ENCODE data around the gene NFIX.

The NFIX gene

GRCh38 chr19:13007292-13008045 is 12.2 kb downstream of the NFIX start:
- no peak for DNase-seq (ENCODE audit: low read depth in 2 of 2)

DNA sequence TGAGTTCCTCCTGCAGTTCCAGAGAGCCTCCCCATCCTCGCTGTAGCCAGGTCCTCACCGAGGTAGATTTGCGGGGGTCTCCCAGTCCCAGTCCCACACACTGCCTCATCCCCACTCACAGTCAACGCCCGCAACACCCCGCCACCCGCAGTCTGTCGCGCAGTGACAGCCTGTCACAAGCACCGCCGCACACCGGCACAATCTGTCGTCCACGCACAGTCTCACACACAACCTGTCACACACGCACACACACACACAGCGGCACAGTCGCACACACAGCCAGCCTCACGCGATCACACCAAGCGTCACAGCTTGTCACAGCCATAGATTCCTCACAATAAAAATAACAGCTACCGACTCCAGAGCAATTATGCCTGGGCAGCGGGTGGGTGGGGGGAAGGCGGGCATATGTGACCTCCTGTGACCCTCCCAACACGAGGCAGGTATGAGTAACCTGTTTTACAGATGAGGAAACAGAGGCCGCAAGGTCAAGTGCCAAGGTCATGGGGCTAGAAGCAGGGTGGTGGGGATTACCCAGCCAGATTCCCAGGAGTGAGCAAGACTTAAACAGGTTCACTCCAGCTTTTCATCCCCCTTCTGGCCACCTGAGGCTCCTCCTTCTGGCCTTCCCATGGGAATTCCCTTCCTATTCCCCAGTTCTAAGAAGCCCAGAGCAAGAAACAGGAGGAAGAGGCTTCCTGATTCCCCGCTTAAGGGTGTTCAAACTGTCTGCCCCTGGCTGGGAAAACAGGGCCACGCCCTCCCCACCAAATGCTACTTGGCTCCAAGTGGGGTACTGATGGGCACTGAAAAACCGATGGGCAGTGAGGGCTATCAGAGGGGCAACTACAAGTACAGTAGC is 13.9 kb downstream of the NFIX start:
- no peak for DNase-seq (ENCODE audit: low read depth in 2 of 2)

GRCh38 chr19:13010038-13010991 is 15.0 kb downstream of the NFIX start:
- DNase-seq (ENCODE audit: low read depth in 2 of 2): no peak

- no peak for DNase-seq (ENCODE audit: low read depth in 2 of 2)
Observed at GRCh38 chr19:13010992-13011652, 15.8 kb downstream of the NFIX start.

- no peak for DNase-seq (ENCODE audit: low read depth in 2 of 2)
Observed at GRCh38 chr19:13011653-13012389, 16.5 kb downstream of the NFIX start.

- DNase-seq (ENCODE audit: low read depth in 2 of 2): no peak
Observed at GRCh38 chr19:13012390-13012689, 17.1 kb downstream of the NFIX start.

DNA sequence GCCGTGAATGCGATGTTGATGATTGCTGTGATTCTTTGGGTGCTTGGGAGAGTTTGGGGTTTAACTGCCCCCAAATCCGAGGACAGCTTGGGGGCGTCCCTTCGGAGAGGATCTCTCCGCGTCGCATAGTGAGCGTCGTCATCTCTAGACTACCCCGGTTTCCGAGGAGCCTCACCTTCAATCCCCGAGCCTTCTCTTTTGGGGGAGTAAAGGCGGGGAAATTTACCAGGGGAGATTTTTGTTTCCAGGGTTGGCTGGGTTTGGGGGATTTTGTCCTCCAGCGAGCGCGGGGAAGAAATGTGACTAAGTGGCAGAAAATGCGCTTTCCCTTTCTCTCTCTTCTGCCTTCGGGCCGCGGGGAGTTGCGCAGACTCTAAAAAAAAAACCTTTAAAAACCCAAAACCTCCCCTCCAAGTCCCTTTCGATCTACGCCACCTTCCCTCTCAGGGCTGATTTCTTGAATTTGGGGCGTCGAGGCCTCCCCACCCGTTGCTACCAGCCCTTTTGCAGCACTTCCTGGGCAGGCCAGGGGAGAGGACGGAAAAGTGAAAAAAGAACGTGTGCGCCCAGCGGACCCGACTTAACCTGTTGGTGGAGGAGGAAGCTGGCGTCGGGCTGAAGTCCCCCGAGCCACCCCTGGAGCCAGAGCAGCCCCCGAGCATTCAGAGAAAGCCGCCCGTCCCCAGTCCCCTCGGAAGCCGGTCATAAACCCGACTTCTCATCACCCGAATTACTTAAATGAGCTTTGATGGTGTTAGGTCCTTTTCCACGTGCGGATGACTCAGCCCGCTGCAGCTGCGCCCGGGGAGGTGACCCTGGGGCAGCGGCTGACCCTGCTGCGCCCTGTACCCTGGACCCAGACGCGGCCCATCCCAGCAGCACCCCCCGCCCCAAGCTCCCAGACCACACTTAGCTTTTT is 17.7 kb downstream of the NFIX start:
- no peak for DNase-seq (ENCODE audit: low read depth in 2 of 2)

DNA sequence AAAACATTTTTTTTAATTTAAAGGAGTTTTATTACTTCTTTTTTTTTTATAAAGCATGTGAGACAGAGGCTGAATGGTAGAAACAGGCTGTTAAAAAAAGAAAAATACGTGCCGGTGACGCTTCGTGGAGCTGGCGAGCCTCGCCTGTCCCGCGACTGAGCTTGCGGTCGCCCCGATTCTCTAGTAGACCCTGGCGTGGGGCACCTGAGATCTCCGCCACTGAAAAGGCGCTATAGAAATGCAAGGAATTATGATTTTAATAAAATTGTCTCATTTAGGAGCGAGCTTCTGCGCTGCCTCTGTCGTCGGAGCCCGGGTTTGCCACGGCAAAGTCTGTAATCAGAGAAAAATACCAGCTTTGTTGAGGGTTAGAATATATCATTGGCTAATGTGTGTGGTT is 18.4 kb downstream of the NFIX start:
- DNase-seq (ENCODE audit: low read depth in 2 of 2): no peak

DNA sequence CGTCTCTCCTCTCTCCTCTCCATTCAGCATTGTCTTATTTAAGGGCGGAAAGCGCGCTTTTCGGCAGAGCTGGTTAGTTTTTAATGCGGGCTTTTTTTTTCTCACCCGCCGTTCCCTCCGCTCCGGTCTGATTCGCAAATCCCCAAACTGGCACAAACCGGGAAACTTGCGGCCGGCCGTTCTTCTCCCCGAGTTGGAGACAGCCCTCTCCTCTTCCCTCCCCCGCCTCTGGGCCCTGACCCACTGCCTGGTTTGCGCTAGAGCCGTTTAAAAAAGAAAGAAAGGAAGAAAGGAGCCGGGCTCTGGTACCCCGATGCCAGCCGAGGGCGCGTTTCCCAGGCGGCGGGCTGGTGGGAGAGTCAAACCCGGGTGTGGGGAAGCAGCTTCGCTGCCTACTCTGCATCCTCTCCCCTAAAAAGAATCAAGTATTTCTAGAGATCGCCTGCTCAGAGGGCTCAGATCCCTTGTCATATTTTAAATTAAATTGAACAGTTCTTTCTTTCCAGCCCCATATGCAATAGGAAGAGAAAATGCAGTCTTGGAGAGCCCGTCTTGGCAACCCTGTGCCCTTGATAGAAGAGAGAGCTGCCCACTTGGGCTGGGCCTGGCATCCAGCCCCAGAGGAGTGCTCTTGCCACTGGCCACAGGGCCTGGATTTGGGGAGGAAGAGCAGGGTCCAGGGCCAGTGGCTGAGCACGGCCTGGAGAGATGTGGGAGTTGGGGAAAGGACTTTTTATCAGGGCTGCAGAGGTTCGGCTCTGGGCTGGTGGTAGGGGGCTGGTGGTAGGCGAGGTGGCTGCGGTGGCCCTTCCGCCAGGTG is 19.0 kb downstream of the NFIX start:
- DNase-seq (ENCODE audit: low read depth in 2 of 2): no peak

- no peak for DNase-seq (ENCODE audit: low read depth in 2 of 2)
Observed at GRCh38 chr19:13014921-13015280, 19.6 kb downstream of the NFIX start.

- no peak for DNase-seq (ENCODE audit: low read depth in 2 of 2)
Observed at GRCh38 chr19:13015361-13016223, 20.3 kb downstream of the NFIX start.

GRCh38 chr19:13016245-13016627 is 21.0 kb downstream of the NFIX start:
- DNase-seq (ENCODE audit: low read depth in 2 of 2): no peak

- DNase-seq (ENCODE audit: low read depth in 2 of 2): no peak
Observed at GRCh38 chr19:13016628-13017305, 21.5 kb downstream of the NFIX start.

DNA sequence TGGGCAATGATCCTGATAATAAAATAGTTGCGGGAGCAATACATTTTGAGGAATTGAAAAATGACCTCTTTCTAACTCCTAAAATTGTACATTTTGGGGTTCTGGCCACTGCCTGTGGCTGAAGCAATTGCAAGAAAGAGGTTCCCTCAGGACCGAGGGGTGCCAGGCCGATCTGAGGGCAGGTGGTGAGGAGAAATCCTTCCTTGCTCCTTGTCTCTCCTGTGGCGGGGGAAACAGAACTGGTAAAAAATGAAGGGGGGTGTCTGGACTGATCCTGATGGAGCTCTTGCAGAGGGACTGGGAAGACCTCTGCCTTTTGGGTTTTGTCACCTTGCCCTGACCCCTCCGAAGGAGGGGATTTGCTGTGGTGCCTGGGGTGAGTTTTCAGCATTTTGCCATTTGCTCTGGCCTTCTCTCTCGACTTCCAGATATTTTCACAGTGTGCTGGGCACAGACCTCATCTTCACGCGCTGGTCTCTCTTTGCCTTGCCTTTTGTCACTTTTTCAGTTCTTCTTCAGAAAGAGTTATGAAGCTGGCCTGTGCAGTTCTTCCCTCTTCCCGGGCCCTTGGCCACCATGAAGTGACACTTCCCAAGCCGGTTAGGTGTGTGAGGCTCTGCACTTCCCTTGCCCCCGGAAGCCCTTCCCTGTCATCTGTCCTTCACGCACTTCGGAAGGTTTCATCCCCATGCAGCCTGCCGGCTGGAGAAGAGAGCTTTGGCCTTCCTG is 22.2 kb downstream of the NFIX start:
- DNase-seq (ENCODE audit: low read depth in 2 of 2): no peak

DNA sequence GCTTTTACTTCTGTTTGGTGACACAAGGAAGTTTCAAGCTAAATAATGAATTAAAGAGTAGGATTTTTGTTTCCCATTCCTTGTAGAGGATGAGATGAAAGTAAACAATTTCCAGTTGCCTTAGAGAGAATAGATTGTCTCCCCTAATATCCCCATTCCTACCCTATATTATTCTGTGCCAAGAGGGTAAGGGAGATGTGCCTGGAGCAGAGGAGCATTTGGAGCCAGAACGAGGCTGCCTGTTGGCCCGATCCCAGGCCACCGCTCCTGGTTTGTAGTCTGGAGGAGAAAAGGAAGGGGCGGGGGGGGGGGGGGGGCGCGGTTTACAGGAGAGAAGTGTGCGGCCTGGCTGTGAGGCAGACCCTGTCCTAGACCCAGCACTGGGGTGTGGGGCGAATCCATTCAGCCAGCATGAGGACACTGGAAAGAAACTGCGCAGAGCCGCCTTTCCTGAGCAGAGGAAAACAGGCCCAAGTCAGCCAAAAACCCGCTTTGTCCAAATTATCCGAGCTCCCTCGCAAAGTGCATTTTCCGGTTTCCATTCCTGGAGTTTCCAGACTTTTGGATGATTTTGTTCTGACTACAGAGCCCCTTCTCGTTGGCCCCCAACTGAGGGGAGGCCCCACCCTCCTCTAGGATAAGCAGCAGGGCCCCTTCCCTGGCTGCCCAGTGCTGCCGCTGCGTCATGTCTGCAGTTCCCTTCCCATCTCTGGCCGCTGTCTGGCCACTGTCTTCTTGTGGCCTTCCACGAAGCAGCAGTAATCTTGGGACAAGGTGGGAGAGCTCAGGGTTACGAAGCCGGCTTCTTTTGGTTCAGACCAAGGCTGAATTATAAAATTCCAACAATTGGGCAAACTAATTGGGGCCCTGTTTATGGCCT is 23.0 kb downstream of the NFIX start:
- DNase-seq (ENCODE audit: low read depth in 2 of 2): no peak

DNA sequence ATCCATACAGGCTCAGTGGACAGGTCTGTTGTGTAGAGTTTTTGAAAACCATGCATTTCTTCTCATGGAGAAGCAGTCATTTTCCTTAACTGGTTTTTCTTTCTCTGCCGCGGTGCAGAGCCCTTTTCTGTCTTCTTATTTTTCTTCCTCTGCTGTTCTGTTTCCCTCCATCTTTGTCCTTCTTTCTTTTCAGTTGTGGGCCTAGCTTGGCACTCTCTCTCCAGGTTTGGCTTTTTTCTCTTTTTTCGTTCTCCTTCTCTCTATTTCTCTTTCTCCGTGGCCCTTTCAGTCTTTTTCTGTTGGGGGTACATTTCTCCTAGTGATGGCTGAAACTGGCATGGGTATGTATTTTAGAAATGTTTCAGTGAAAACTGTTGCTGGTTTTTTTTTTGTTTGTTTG is 24.1 kb downstream of the NFIX start:
- no peak for DNase-seq (ENCODE audit: low read depth in 2 of 2)
